Astrocyte (in vitro differentiated cells and primary cell): ENCODE results near the gene KRTAP17-1.
"Not testable (repeated sequence)": the region's sequence is repeated elsewhere in the genome, so short reads cannot be mapped to it uniquely, and the experiment has no call there.

ENCODE experiments used
- EZH2 ChIP-seq: IDR thresholded peaks from 2 replicates; pipeline ENCODE4 v1.6.1; 2012; ENCODE audit warnings: mild to moderate bottlenecking, low read length, inconsistent platforms; ENCODE audit not compliant: insufficient read depth
- TF ChIP-seq, protein P1 (sequence below): IDR thresholded peaks from 2 replicates; pipeline ENCODE4 v1.5.1; 2011; ENCODE audit warnings: low read depth, mild to moderate bottlenecking, inconsistent platforms, low read length, moderate library complexity; ENCODE audit not compliant: insufficient read depth

DNA sequence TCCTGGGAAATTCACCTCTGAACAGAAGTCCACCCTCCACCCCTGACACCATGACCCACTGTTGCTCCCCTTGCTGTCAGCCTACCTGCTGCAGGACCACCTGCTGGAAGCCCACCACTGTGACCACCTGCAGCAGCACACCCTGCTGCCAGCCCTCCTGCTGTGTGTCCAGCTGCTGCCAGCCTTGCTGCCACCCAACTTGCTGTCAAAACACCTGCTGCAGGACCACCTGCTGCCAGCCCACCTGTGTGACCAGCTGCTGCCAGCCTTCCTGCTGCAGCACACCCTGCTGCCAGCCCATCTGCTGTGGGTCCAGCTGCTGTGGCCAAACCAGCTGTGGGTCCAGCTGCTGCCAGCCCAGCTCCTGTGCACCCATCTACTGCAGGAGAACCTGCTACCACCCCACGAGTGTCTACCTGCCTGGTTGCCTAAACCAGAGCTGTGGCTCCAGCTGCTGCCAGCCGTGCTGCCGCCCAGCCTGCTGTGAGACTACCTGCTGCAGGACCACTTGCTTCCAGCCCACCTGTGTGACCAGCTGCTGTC, 39.8 kb downstream of the KRTAP17-1 start, which contains the start of gene KRTAP9-7:
- TF ChIP-seq, protein P1, sequence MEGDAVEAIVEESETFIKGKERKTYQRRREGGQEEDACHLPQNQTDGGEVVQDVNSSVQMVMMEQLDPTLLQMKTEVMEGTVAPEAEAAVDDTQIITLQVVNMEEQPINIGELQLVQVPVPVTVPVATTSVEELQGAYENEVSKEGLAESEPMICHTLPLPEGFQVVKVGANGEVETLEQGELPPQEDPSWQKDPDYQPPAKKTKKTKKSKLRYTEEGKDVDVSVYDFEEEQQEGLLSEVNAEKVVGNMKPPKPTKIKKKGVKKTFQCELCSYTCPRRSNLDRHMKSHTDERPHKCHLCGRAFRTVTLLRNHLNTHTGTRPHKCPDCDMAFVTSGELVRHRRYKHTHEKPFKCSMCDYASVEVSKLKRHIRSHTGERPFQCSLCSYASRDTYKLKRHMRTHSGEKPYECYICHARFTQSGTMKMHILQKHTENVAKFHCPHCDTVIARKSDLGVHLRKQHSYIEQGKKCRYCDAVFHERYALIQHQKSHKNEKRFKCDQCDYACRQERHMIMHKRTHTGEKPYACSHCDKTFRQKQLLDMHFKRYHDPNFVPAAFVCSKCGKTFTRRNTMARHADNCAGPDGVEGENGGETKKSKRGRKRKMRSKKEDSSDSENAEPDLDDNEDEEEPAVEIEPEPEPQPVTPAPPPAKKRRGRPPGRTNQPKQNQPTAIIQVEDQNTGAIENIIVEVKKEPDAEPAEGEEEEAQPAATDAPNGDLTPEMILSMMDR: not testable (repeated sequence)
- not testable (repeated sequence) for TF ChIP-seq EZH2
